H9 (cell line): Measurements from ENCODE around the gene PRTG. TPM values are rescaled to one million over a fixed set of nuclear protein-coding genes. Genes with fewer than 3 reads are reported as not detected.

Experiments
- DNase-seq: peaks from one replicate; pipeline ENCODE4 v3.0.0-alpha.2; 2017
- H2AFZ ChIP-seq: one replicate; pipeline ENCODE4 v1.6.1; 2013; ENCODE audit warnings: mild to moderate bottlenecking, low read length, control low read depth, moderate library complexity
- H2AK5ac ChIP-seq: 2 replicates; pipeline ENCODE4 v1.6.1; 2013; ENCODE audit warnings: low read length, control low read depth, mixed read lengths; ENCODE audit not compliant: insufficient read length
- H2BK120ac ChIP-seq: one replicate; pipeline ENCODE4 v1.6.1; 2013; ENCODE audit warnings: low read depth, mild to moderate bottlenecking, low read length, control low read depth, inconsistent platforms; ENCODE audit not compliant: poor library complexity, severe bottlenecking
- H2BK12ac ChIP-seq: 2 replicates; pipeline ENCODE4 v1.6.1; 2013; ENCODE audit warnings: low read length, control low read depth, mixed read lengths, low read depth; ENCODE audit not compliant: insufficient read length
- H2BK15ac ChIP-seq: 2 replicates; pipeline ENCODE4 v1.6.1; 2013; ENCODE audit warnings: low read depth, low read length, control low read depth
- H2BK20ac ChIP-seq: one replicate; pipeline ENCODE4 v1.6.1; 2013; ENCODE audit warnings: low read depth, mild to moderate bottlenecking, low read length, control low read depth, inconsistent platforms; ENCODE audit not compliant: poor library complexity, severe bottlenecking
- H2BK5ac ChIP-seq: 2 replicates; pipeline ENCODE4 v1.6.1; 2013; ENCODE audit warnings: low read length, control low read depth, mixed read lengths; ENCODE audit not compliant: insufficient read length
- H3K14ac ChIP-seq: 2 replicates; pipeline ENCODE4 v1.6.1; 2013; ENCODE audit warnings: low read length, control low read depth; ENCODE audit not compliant: insufficient read depth
- H3K18ac ChIP-seq: 2 replicates; pipeline ENCODE4 v1.6.1; 2013; ENCODE audit warnings: low read depth, mild to moderate bottlenecking, mixed read lengths, low read length, control low read depth; ENCODE audit not compliant: insufficient read length
- H3K23ac ChIP-seq: 2 replicates; pipeline ENCODE4 v1.6.1; 2013; ENCODE audit warnings: low read length, control low read depth, mixed read lengths, low read depth; ENCODE audit not compliant: insufficient read length
- H3K23me2 ChIP-seq: 2 replicates; pipeline ENCODE4 v1.6.1; 2013; ENCODE audit warnings: low read depth, mild to moderate bottlenecking, mixed read lengths, low read length, control low read depth; ENCODE audit not compliant: insufficient read length, poor library complexity, severe bottlenecking
- H3K27ac ChIP-seq: 2 replicates; pipeline ENCODE4 v1.5.1; 2013; ENCODE audit warnings: low read length, control low read depth, mixed read lengths, low read depth; ENCODE audit not compliant: insufficient read length
- H3K27me3 ChIP-seq: 2 replicates; pipeline ENCODE4 v1.6.1; 2013; ENCODE audit warnings: low read length, control low read depth, inconsistent platforms; ENCODE audit not compliant: insufficient read depth
- H3K4ac ChIP-seq: 2 replicates; pipeline ENCODE4 v1.6.1; 2013; ENCODE audit warnings: low read depth, mild to moderate bottlenecking, control low read depth, inconsistent platforms, low read length, moderate library complexity
- H3K4me1 ChIP-seq: 2 replicates; pipeline ENCODE4 v1.6.1; 2013; ENCODE audit warnings: low read length, control low read depth, inconsistent platforms; ENCODE audit not compliant: insufficient read depth
- H3K4me2 ChIP-seq: 2 replicates; pipeline ENCODE4 v1.6.1; 2013; ENCODE audit warnings: low read length, control low read depth, mixed read lengths; ENCODE audit not compliant: insufficient read length, insufficient read depth
- H3K56ac ChIP-seq: 2 replicates; pipeline ENCODE4 v1.6.1; 2013; ENCODE audit warnings: low read depth, mild to moderate bottlenecking, mixed read lengths, low read length, control low read depth; ENCODE audit not compliant: insufficient read length
- H3K79me1 ChIP-seq: 2 replicates; pipeline ENCODE4 v1.6.1; 2013; ENCODE audit warnings: low read depth, mild to moderate bottlenecking, moderate library complexity, low read length, control low read depth, inconsistent platforms; ENCODE audit not compliant: insufficient read depth, poor library complexity, severe bottlenecking
- H3K79me2 ChIP-seq: 2 replicates; pipeline ENCODE4 v1.6.1; 2013; ENCODE audit warnings: low read length, control low read depth, inconsistent platforms; ENCODE audit not compliant: insufficient read depth
- H3K9ac ChIP-seq: 2 replicates; pipeline ENCODE4 v1.6.1; 2013; ENCODE audit warnings: low read length, control low read depth, mixed read lengths; ENCODE audit not compliant: insufficient read length; ENCODE audit errors: extremely low read depth
- H3K9me3 ChIP-seq: one replicate; pipeline ENCODE4 v1.6.1; 2013; ENCODE audit warnings: low read depth, low read length, inconsistent platforms; ENCODE audit not compliant: control insufficient read depth
- H3T11ph ChIP-seq: one replicate; pipeline ENCODE4 v1.6.1; 2013; ENCODE audit warnings: mild to moderate bottlenecking, low read length, control low read depth, inconsistent platforms
- H4K20me1 ChIP-seq: one replicate; pipeline ENCODE4 v1.6.1; 2013; ENCODE audit not compliant: control insufficient read depth, insufficient read length, insufficient read depth
- H4K5ac ChIP-seq: 2 replicates; pipeline ENCODE4 v1.6.1; 2013; ENCODE audit warnings: low read depth, mild to moderate bottlenecking, mixed read lengths, low read length, control low read depth; ENCODE audit not compliant: insufficient read length
- H4K8ac ChIP-seq: replicated peaks from 2 replicates; pipeline ENCODE4 v1.6.1; 2013; ENCODE audit warnings: low read length, control low read depth, mixed read lengths, low read depth; ENCODE audit not compliant: insufficient read length
- H4K91ac ChIP-seq: 2 replicates; pipeline ENCODE4 v1.6.1; 2013; ENCODE audit warnings: low read depth, mild to moderate bottlenecking, moderate library complexity, mixed read lengths, low read length, control low read depth; ENCODE audit not compliant: insufficient read length
- H3K27ac Mint-ChIP-seq, 3 experiments: 2 replicates in 2 of 3; 3 replicates in 1 of 3; pipeline ENCODE4 v1.8.0; 2020 to 2021; ENCODE audit warnings: mixed read lengths in 3 of 3, mild to moderate bottlenecking in 1 of 3, moderate library complexity in 1 of 3
- H3K27me3 Mint-ChIP-seq: 2 replicates; pipeline ENCODE4 v1.8.0; 2021; ENCODE audit warnings: low read depth, mild to moderate bottlenecking, moderate library complexity, mixed read lengths
- H3K36me3 Mint-ChIP-seq, 3 experiments: 2 replicates in 2 of 3; 3 replicates in 1 of 3; pipeline ENCODE4 v1.8.0; 2020 to 2021; ENCODE audit warnings: low read depth in 3 of 3, mixed read lengths in 3 of 3; ENCODE audit not compliant: insufficient read depth in 1 of 3
- H3K4me1 Mint-ChIP-seq, 2 experiments: 2 replicates each; pipeline ENCODE4 v1.8.0; 2020; ENCODE audit warnings: mixed read lengths in 2 of 2
- H3K4me3 Mint-ChIP-seq, 2 experiments: 2 replicates in 1 of 2; 3 replicates in 1 of 2; pipeline ENCODE4 v1.8.0; 2020 to 2021; ENCODE audit warnings: mild to moderate bottlenecking in 2 of 2, mixed read lengths in 2 of 2, moderate library complexity in 1 of 2
- H3K9me3 Mint-ChIP-seq, 2 experiments: 2 replicates in 1 of 2; 3 replicates in 1 of 2; pipeline ENCODE4 v1.8.0; 2020; ENCODE audit warnings: mild to moderate bottlenecking in 2 of 2, mixed read lengths in 2 of 2, moderate library complexity in 1 of 2
- CTCF ChIP-seq: fragments of 200-600 bp; sonication (generic); conservative IDR thresholded peaks from 3 replicates; pipeline ENCODE4 v1.8.0; 2021; ENCODE audit warnings: antibody characterized with exemption, mild to moderate bottlenecking
- WGBS: extraction: QIAGEN DNeasy Blood & Tissue Kit; methylation state at CpG from one replicate; pipeline ENCODE4 v1.1.7; 2013; ENCODE audit warnings: missing lambda C conversion rate, low lambda C conversion rate, mixed read lengths; ENCODE audit not compliant: insufficient read length; ENCODE audit errors: extremely low coverage; 5-methylcytosine and 5-hydroxymethylcytosine counted together
- total RNA-seq: library from RNA; stranded (reverse); gene quantifications from 2 replicates; pipeline ENCODE4 v1.2.1, GENCODE V29; 2021

The PRTG gene
- total RNA-seq, 1 experiment from 2014 or later: 5.7 TPM

DNA sequence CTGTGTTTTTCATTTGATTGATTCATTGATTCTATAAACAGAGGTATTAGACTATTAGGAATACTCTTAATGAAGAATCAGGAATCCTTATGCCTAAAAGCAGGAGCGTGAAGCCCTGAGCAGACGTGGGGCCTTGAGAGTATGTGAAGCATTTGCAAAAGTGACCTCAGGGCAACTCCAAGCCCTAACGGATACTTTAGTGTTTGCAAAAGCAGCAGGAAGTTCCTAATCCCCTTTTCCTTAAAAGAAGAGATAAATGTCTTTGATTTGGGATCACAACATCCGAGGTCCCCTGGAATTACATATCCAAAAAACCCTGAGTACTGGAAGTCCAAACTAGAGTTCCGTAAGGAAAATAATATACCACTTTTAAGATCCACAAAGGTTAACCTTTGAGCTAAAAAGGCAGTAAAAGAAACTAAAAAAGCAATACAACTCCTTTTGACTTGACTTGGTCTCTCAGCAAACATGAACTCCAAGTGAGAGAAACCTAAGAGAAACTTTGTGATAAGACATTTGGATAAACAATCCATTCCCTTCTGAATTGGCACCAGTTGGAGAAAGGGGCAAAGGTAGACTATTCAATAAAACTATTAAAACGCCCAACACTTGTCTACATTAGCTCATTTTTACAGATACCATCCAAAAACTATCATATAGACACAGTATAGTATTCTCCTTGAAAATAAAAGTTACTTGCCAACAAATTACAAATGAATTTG is 27.4 kb downstream of the PRTG start:
- Histone ChIP-seq H2AK5ac (no peak overlapping the region), H2BK5ac (no peak overlapping the region), H3K56ac (no peak overlapping the region), H3K9me3 (no peaks in the 10 kb centered on the region), H3K18ac (no peak overlapping the region), H3K23ac (no peak overlapping the region), H3K79me2 (no peaks in the 10 kb centered on the region), H2AFZ (no peak overlapping the region), H2BK120ac (no peak overlapping the region), H3K9ac (no peak overlapping the region), H4K8ac (no peak overlapping the region), H3K27ac (no peak overlapping the region), H4K91ac (no peak overlapping the region), H4K5ac (no peak overlapping the region), H3K79me1 (no peaks in the 10 kb centered on the region), H3K4me1 (no peaks in the 10 kb centered on the region), H2BK15ac (no peak overlapping the region), H3K4me2 (no peak overlapping the region), H2BK12ac (no peak overlapping the region), H3K27me3 (no peaks in the 10 kb centered on the region), H3K14ac (no peak overlapping the region), H3T11ph (no peak overlapping the region), H3K23me2 (no peaks in the 10 kb centered on the region), H3K4ac (no peak overlapping the region), H4K20me1 (no peaks in the 10 kb centered on the region), H2BK20ac (no peak overlapping the region)
- TF ChIP-seq CTCF: no peak
- DNase-seq: peak; percentile 32
- WGBS: no CpG with 5 or more reads among the region's 6 CpGs
- Mint-ChIP-seq H3K36me3 (peaks cover 4 to 20% (median 14%) of the 10 kb centered on the region in 3 experiments; a peak in 5 of 7 replicates), H3K27me3 (peaks cover 89% of the 10 kb centered on the region), H3K9me3 (peaks cover 14 to 18% of the 10 kb centered on the region in 2 experiments), H3K4me3 (peak overlapping the region in 1 of 2 experiments; percentile 24; a peak in 1 of 5 replicates), H3K27ac (no peak overlapping the region), H3K4me1 (peaks cover 15 to 16% of the 10 kb centered on the region in 2 experiments)
